K562 (cell line): Measurements from ENCODE around the gene GPC3. TPM values are rescaled to one million over a fixed set of nuclear protein-coding genes. Genes with fewer than 3 reads are reported as not detected.

Source experiments
- ATAC-seq: fragments of 200-7000 bp; cut with Tn5 transposase; 3 replicates; pipeline ENCODE4 v1.9.1; 2020; ENCODE audit warnings: moderate library complexity
- BruUV-seq: library from RNA; stranded (reverse); fragments of 400-500 nt; replicated peaks from 2 replicates; lab custom pipeline; 2021; lab: Mats Ljungman, UMichigan
- CTCF ChIA-PET: fragments of 300-600 bp; formaldehyde crosslinking; extraction: SDS; loops from one replicate; lab custom pipeline; 2021; ENCODE audit warnings: low intra/inter-chr PET ratio; lab: Yijun Ruan, JAX
- POLR2A ChIA-PET: fragments of 300-600, 350-650 bp; sonication (Branson Sonifier 250); formaldehyde crosslinking; extraction: SDS; loops from one replicate; lab custom pipeline; 2021; ENCODE audit warnings: antibody characterized with exemption, inconsistent platforms; lab: Yijun Ruan, JAX
- DNase-seq, 4 experiments: peaks; one replicate each; pipeline versions ENCODE4 v3.0.0 to v3.0.0-alpha.2; 2011 to 2018; ENCODE audit warnings: low spot score in 3 of 4, mixed read lengths in 3 of 4; ENCODE audit errors: extremely low read depth in 1 of 4
- FAIRE-seq: peaks from 2 replicates; lab custom pipeline; 2011; peaks lifted over from hg19 to GRCh38; lab: Jason Lieb, UNC
- H2AFZ ChIP-seq: 2 replicates; pipeline ENCODE4 v1.6.0; 2011; ENCODE audit warnings: low read depth, low read length, control low read depth, inconsistent platforms
- H3K27ac ChIP-seq: fragments of 200-600 bp; 3 replicates; pipeline ENCODE4 v1.8.0; 2011; ENCODE audit warnings: low read depth, mild to moderate bottlenecking, control low read depth, inconsistent platforms, low read length, moderate library complexity, mixed read lengths; ENCODE audit errors: extremely low read depth
- H3K27me3 ChIP-seq, 2 experiments: fragments of 300-600 bp in 1 of 2; 2 replicates in 1 of 2; 3 replicates in 1 of 2; pipeline versions ENCODE4 v1.6.0 to v1.8.0; 2011; ENCODE audit warnings: inconsistent platforms in 2 of 2, low read length in 2 of 2, mild to moderate bottlenecking in 1 of 2, mixed read lengths in 1 of 2, moderate library complexity in 1 of 2; ENCODE audit not compliant: control insufficient read depth in 2 of 2, insufficient read depth in 2 of 2
- H3K36me3 ChIP-seq: fragments of 300-600 bp; 3 replicates; pipeline ENCODE4 v1.8.0; 2011; ENCODE audit warnings: mild to moderate bottlenecking, low read length, inconsistent platforms; ENCODE audit not compliant: control insufficient read depth, insufficient read depth
- H3K4me1 ChIP-seq, 2 experiments: fragments of 200-600 bp in 1 of 2; replicated peaks in 1 of 2; 2 replicates in 1 of 2; 3 replicates in 1 of 2; pipeline versions ENCODE4 v1.5.1 to v1.8.0; 2011; ENCODE audit warnings: inconsistent platforms in 2 of 2, low read length in 2 of 2, mild to moderate bottlenecking in 1 of 2, mixed read lengths in 1 of 2, moderate library complexity in 1 of 2; ENCODE audit not compliant: control insufficient read depth in 2 of 2, insufficient read depth in 2 of 2
- H3K4me2 ChIP-seq: 2 replicates; pipeline ENCODE4 v1.6.1; 2011; ENCODE audit warnings: low read length, control low read depth, inconsistent platforms, mixed read lengths; ENCODE audit not compliant: insufficient read depth
- H3K4me3 ChIP-seq: fragments of 200-600 bp; sonication (generic), shearing (Covaris generic); 2 replicates; pipeline ENCODE4 v1.5.1; 2016; ENCODE audit warnings: control low read depth, inconsistent platforms
- H3K79me2 ChIP-seq: fragments of 200-600 bp; 3 replicates; pipeline ENCODE4 v1.8.0; 2011; ENCODE audit warnings: low read length, inconsistent platforms; ENCODE audit not compliant: control insufficient read depth, insufficient read depth
- H3K9ac ChIP-seq, 2 experiments: 2 replicates each; pipeline versions ENCODE4 v1.6.0 to v1.6.1; 2011; ENCODE audit warnings: low read depth in 2 of 2, low read length in 2 of 2, control low read depth in 1 of 2, inconsistent platforms in 1 of 2, mild to moderate bottlenecking in 1 of 2, mixed read lengths in 1 of 2; ENCODE audit not compliant: insufficient read depth in 1 of 2
- H3K9me1 ChIP-seq: one replicate; pipeline ENCODE4 v1.6.0; 2011; ENCODE audit warnings: inconsistent platforms, mild to moderate bottlenecking, low read length, moderate library complexity; ENCODE audit not compliant: control insufficient read depth, insufficient read depth
- H3K9me3 ChIP-seq: replicated peaks from 2 replicates; pipeline ENCODE4 v1.5.1; 2011; ENCODE audit warnings: low read depth, low read length, inconsistent platforms; ENCODE audit not compliant: control insufficient read depth, insufficient read depth
- H4K20me1 ChIP-seq: replicated peaks from 2 replicates; pipeline ENCODE4 v1.6.1; 2011; ENCODE audit warnings: low read length, inconsistent platforms, mixed read lengths; ENCODE audit not compliant: control insufficient read depth, insufficient read depth
- ARID2 ChIP-seq: fragments of 450-650 bp; IDR thresholded peaks from 2 replicates; pipeline ENCODE4 v1.6.1; 2017; ENCODE audit warnings: antibody characterized with exemption, mild to moderate bottlenecking
- ATF3 ChIP-seq, 2 experiments: fragments of 450-650 bp in 1 of 2; sonication (generic) in 1 of 2; formaldehyde crosslinking in 1 of 2; IDR thresholded peaks in 1 of 2; conservative IDR thresholded peaks in 1 of 2; 2 replicates each; pipeline versions ENCODE4 v1.6.1 to v1.8.1; 2016 to 2023; ENCODE audit warnings: mild to moderate bottlenecking in 2 of 2, moderate library complexity in 2 of 2, inconsistent platforms in 1 of 2, missing genetic modification reagents in 1 of 2
- HINFP ChIP-seq: fragments of 450-650 bp; conservative IDR thresholded peaks from 2 replicates; pipeline ENCODE4 v1.6.1; 2016; ENCODE audit warnings: missing genetic modification characterization, low read depth, mild to moderate bottlenecking, control low read depth, missing compliant biosample characterization
- KAT7 ChIP-seq: sonication (generic); formaldehyde crosslinking; IDR thresholded peaks from 2 replicates; pipeline ENCODE4 v1.8.0; 2022; ENCODE audit warnings: missing genetic modification reagents, mild to moderate bottlenecking, borderline replicate concordance
- NR4A1 ChIP-seq, 2 experiments: fragments of 250-450 bp in 1 of 2; fragments of 450-650 bp in 1 of 2; sonication (Bioruptor Pico) in 1 of 2; IDR thresholded peaks; 2 replicates each; pipeline versions ENCODE4 v1.4.0 to v1.6.1; 2016 to 2020; ENCODE audit warnings: mild to moderate bottlenecking in 2 of 2, missing compliant biosample characterization in 1 of 2, missing genetic modification characterization in 1 of 2, moderate library complexity in 1 of 2
- NRF1 ChIP-seq, 2 experiments: fragments of 450-650 bp; IDR thresholded peaks in 1 of 2; conservative IDR thresholded peaks in 1 of 2; 2 replicates each; pipeline ENCODE4 v1.6.1; 2014; ENCODE audit warnings: mild to moderate bottlenecking in 2 of 2
- PHB ChIP-seq: fragments of 250-450 bp; sonication (Bioruptor Pico); IDR thresholded peaks from 2 replicates; pipeline ENCODE4 v1.5.0; 2021
- RBFOX2 ChIP-seq: fragments of 200-400 bp; formaldehyde crosslinking; IDR thresholded peaks from 2 replicates; pipeline ENCODE4 v1.6.1; 2017; ENCODE audit warnings: low read depth, mild to moderate bottlenecking, low read length, moderate library complexity
- XRCC5 ChIP-seq: fragments of 200-400 bp; formaldehyde crosslinking; IDR thresholded peaks from 2 replicates; pipeline ENCODE4 v1.6.1; 2017; ENCODE audit warnings: low read depth, mild to moderate bottlenecking, low read length
- WGBS: fragments of 100-300 bp; shearing (Covaris generic); methylation state at CpG from one replicate; pipeline ENCODE4 v1.1.6; 2016; ENCODE audit warnings: low coverage, mixed read lengths; ENCODE audit not compliant: insufficient coverage; ENCODE audit errors: missing lambda C conversion rate; 5-methylcytosine and 5-hydroxymethylcytosine counted together
- in situ Hi-C: fragments of 300-500 bp; cut with MboI; formaldehyde crosslinking; loops from 4 replicates; pipeline ENCODE4 v1.15.0; 2018; ENCODE audit warnings: inconsistent platforms, mixed read lengths
- intact Hi-C: fragments of 100-400 bp; cut with micrococcal nuclease; formaldehyde crosslinking; loops from 2 replicates; pipeline ENCODE4 v1.14.2; 2022
- polyA plus RNA-seq, 8 experiments: library from polyadenylated mRNA; depleted of rRNA in 4 of 8; stranded (reverse) in 5 of 8; unstranded in 3 of 8; fragments of >200 nt; fragmentation: Nextera tagmentation in 2 of 8; fragmentation: Illumina TruSeq in 1 of 8; extraction: Ambion mirVana in 2 of 8; extraction: Trizol in 1 of 8; gene quantifications; 2 replicates each; pipeline versions ENCODE4 v1.2.1 to v1.2.3, GENCODE V29; 2011 to 2014; ENCODE audit warnings: inconsistent platforms in 1 of 8, missing spikeins in 1 of 8
- total RNA-seq, 7 experiments: library from RNA; depleted of rRNA in 6 of 7; stranded (reverse); fragments of >200 nt in 6 of 7; fragmentation: Illumina TruSeq in 2 of 7; extraction: Trizol in 2 of 7; gene quantifications; 2 replicates each; pipeline versions ENCODE4 v1.2.1 to v1.2.3, GENCODE V29; 2011 to 2021; ENCODE audit warnings: low replicate concordance in 1 of 7
- TF ChIP-seq, protein P1 (sequence below): fragments of 450-650 bp; IDR thresholded peaks from 2 replicates; pipeline ENCODE4 v1.6.1; 2016; ENCODE audit warnings: borderline replicate concordance

Gene GPC3
- total and polyA plus RNA-seq, 9 of the 15 experiments (the other 6 are each of a cell fraction or from before 2014, with no cell fraction given): 0.42 TPM; not detected in 8

- Histone ChIP-seq H3K27me3 (no peaks in the 10 kb centered on the region), H3K9me3 (no peaks in the 10 kb centered on the region), H3K9me1 (no peaks in the 10 kb centered on the region), H3K4me3 (no peak overlapping the region), H2AFZ (no peak overlapping the region), H3K4me1 (no peaks in the 10 kb centered on the region), H3K36me3 (no peaks in the 10 kb centered on the region), H3K4me2 (no peak overlapping the region), H3K27ac (no peak overlapping the region)
- no TSS peak for BruUV-seq
- CTCF ChIA-PET: no interaction called here
- FAIRE-seq (no peak), ATAC-seq (no peak)
- POLR2A ChIA-PET: no interaction called here
- intact Hi-C loops: no loop called here
- no peak for TF ChIP-seq NRF1 (conservative IDR thresholded peaks at IDR 0.05 in 1 of 2, IDR thresholded peaks at IDR 0.05 in 1 of 2)
- TF ChIP-seq, all 486 proteins: peak for 0
- DNase-seq: no peak
- Histone ChIP-seq H4K20me1 (no peaks in the 10 kb centered on the region), H3K9ac (no peak overlapping the region), H3K79me2 (no peaks in the 10 kb centered on the region)
- in situ Hi-C loops: no loop called here
- WGBS: 0% methylated on average over 3 of the region's 3 CpGs
These were observed 106.7 kb downstream of the GPC3 start for GRCh38 chrX:133878710-133879109.

DNA sequence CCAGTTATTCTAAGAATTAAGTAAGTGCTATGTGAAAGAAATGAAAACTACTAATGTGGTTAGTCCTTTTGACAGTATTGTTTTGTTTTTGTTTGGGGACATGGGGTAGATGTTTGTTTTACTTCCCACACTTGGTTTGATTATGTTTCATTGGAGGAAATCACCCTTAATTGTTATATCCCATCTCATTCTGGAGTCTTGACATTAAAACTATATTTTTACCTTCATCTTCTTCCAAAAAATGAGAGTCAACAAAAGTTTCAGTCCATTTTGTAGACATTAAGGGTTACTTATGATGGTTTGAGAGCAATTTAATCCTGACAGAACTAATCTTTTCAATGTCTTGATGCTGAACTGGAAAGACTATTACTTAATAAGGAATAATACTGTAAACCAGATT is 108.7 kb downstream of the GPC3 start:
- ChIA-PET CTCF (no interaction called here), POLR2A (no interaction called here)
- no peak for FAIRE-seq
- BruUV-seq: no TSS peak
- in situ Hi-C loops (no loop called here), intact Hi-C loops (no loop called here)
- Histone ChIP-seq H3K9ac (no peak overlapping the region), H3K79me2 (no peaks in the 10 kb centered on the region), H3K36me3 (no peaks in the 10 kb centered on the region), H3K4me3 (no peak overlapping the region), H3K4me2 (no peak overlapping the region), H3K27me3 (no peaks in the 10 kb centered on the region), H3K27ac (no peak overlapping the region), H2AFZ (no peak overlapping the region), H3K9me1 (no peaks in the 10 kb centered on the region), H3K9me3 (no peaks in the 10 kb centered on the region), H3K4me1 (no peaks in the 10 kb centered on the region), H4K20me1 (no peaks in the 10 kb centered on the region)
- no peak for DNase-seq
- no peak for ATAC-seq
- TF ChIP-seq XRCC5: no peak
- no peak for TF ChIP-seq HINFP (tag)
- no peak for TF ChIP-seq KAT7 (CRISPR knock-in tag)
- no peak for TF ChIP-seq NR4A1 (CRISPR knock-in tag; IDR thresholded peaks at IDR 0.05)
- no peak for TF ChIP-seq NR4A1 (tag; IDR thresholded peaks at IDR 0.05)
- no peak for TF ChIP-seq ARID2
- TF ChIP-seq PHB (CRISPR knock-in tag): no peak
- TF ChIP-seq ATF3 (IDR thresholded peaks at IDR 0.05): no peak
- TF ChIP-seq ATF3 (CRISPR knock-in tag; conservative IDR thresholded peaks at IDR 0.05): no peak
- TF ChIP-seq RBFOX2: no peak
- TF ChIP-seq, protein P1, sequence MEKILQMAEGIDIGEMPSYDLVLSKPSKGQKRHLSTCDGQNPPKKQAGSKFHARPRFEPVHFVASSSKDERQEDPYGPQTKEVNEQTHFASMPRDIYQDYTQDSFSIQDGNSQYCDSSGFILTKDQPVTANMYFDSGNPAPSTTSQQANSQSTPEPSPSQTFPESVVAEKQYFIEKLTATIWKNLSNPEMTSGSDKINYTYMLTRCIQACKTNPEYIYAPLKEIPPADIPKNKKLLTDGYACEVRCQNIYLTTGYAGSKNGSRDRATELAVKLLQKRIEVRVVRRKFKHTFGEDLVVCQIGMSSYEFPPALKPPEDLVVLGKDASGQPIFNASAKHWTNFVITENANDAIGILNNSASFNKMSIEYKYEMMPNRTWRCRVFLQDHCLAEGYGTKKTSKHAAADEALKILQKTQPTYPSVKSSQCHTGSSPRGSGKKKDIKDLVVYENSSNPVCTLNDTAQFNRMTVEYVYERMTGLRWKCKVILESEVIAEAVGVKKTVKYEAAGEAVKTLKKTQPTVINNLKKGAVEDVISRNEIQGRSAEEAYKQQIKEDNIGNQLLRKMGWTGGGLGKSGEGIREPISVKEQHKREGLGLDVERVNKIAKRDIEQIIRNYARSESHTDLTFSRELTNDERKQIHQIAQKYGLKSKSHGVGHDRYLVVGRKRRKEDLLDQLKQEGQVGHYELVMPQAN: no peak
